Upper lobe of right lung (tissue), 1 donor: ENCODE results near the gene DDX27. TPM values are rescaled to one million over a fixed set of nuclear protein-coding genes. Genes with fewer than 3 reads are reported as not detected.

Source experiments
- ATAC-seq: fragments of 200-7000 bp; cut with Tn5 transposase; one replicate; pipeline ENCODE4 v1.9.1; 2020; ENCODE audit warnings: mild to moderate bottlenecking, moderate library complexity
- DNase-seq: peaks from one replicate; pipeline ENCODE4 v3.0.0-alpha.2; 2020
- H3K27ac ChIP-seq: fragments of 200-600 bp; one replicate; pipeline ENCODE4 v1.8.0; 2022
- H3K27me3 ChIP-seq: fragments of 200-600 bp; one replicate; pipeline ENCODE4 v1.8.0; 2022; ENCODE audit warnings: mild to moderate bottlenecking
- H3K36me3 ChIP-seq: fragments of 200-600 bp; one replicate; pipeline ENCODE4 v1.8.0; 2022
- H3K4me1 ChIP-seq: fragments of 200-600 bp; one replicate; pipeline ENCODE4 v1.8.0; 2022
- H3K4me3 ChIP-seq: fragments of 200-600 bp; one replicate; pipeline ENCODE4 v1.8.0; 2022; ENCODE audit warnings: mild to moderate bottlenecking
- H3K9me3 ChIP-seq: fragments of 200-600 bp; one replicate; pipeline ENCODE4 v1.8.0; 2022
- CTCF ChIP-seq: fragments of 200-600 bp; IDR thresholded peaks from one replicate; pipeline ENCODE4 v1.8.0; 2022; ENCODE audit warnings: antibody characterized with exemption
- intact Hi-C: fragments of 100-400 bp; cut with DNase I; formaldehyde crosslinking; loops from one replicate; pipeline ENCODE4 v1.11.0; 2022
- total RNA-seq: library from RNA; stranded (reverse); fragmentation: NEBNext Ultra II Directional; extraction: Animal tissue kit (Norgen Biotek cat#: 25700); gene quantifications from one replicate; pipeline ENCODE4 v1.2.1, GENCODE V29; 2021
- donor health status: DM: no; HTN: yes; CAD: no; lungs with severe emphysema.

DDX27 gene
- total RNA-seq, 1 donor from 2014 or later = 25.9 TPM

DNA sequence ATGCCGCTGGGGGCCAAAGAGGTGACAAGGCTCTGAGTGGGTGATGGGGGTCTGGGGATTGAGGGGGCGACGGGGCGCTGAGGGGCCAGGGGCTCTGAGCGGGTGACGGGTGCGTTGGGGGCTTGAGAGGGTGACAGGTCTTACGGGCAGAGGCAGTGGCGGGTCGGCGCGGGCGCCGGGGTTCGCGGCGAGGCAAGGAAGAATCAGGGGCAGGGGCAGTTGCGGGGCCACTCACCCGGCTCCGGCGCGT is 58.5 kb downstream of the DDX27 start:
- Histone ChIP-seq H3K4me1 (peaks cover 65% of the 10 kb centered on the region), H3K27me3 (no peaks in the 10 kb centered on the region), H3K4me3 (peak overlapping the region; percentile 89), H3K27ac (peak overlapping the region; percentile 95), H3K9me3 (peaks cover 9% of the 10 kb centered on the region), H3K36me3 (peaks cover 64% of the 10 kb centered on the region)
- no peak for TF ChIP-seq CTCF
- intact Hi-C loops = no loop called here
- ATAC-seq (no peak), DNase-seq (no peak)

DNA sequence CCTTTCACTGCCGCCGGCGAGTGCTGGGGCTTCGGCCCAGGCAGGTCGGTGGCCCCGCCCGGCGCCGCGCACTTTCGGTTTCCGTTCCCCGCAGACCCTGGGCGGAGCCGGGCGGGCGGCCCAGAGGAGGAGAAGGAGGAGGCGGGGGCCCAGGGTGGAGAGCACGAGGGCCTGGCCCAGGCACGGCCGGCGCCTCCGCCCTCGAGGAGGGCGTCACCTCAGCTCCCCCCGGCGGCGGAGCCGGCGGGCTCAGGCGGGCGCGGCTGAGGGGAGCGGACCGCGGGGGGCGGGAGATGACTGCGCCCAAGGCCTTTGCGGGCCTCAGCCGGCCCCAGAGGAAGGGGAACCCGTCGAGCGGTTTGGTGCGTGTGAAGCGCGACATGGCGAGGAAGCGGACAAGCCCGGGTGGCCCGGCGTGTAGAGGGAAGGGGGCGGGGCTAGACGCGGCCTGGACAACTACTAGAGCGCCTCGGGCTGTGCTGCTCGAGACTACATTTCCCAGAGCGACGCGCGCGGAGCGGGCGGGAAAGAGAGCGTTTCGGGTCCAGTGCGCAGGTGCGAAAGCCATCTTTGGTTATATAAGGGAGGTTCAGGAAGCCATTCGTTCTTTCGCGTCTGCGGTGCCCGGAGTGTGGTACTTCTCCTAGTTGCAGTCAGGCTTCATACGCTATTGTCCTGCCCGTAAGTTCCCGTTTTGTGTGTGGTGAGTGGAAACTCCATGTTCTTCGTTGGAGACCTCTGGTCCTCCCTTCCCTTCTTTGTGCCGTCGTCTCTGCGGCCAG is 59.0 kb downstream of the DDX27 start, which contains the start of gene ZNFX1:
ZNFX1 (minus strand) TSS at position 22 of the 782 bp plus-strand sequence. CDS start 2,218 bp downstream, outside the sequence.
- Histone ChIP-seq H3K27me3 (no peaks in the 10 kb centered on the region), H3K36me3 (peaks cover 64% of the 10 kb centered on the region), H3K9me3 (peaks cover 9% of the 10 kb centered on the region), H3K4me3 (peak within 1 kb of the TSS; percentile 89), H3K27ac (peak within 1 kb of the TSS; percentile 95), H3K4me1 (peaks cover 66% of the 10 kb centered on the region)
- intact Hi-C loops = no loop called here
- DNase-seq (peak; percentile 100), ATAC-seq (peak; percentile 96)
- TF ChIP-seq CTCF = no peak

DNA sequence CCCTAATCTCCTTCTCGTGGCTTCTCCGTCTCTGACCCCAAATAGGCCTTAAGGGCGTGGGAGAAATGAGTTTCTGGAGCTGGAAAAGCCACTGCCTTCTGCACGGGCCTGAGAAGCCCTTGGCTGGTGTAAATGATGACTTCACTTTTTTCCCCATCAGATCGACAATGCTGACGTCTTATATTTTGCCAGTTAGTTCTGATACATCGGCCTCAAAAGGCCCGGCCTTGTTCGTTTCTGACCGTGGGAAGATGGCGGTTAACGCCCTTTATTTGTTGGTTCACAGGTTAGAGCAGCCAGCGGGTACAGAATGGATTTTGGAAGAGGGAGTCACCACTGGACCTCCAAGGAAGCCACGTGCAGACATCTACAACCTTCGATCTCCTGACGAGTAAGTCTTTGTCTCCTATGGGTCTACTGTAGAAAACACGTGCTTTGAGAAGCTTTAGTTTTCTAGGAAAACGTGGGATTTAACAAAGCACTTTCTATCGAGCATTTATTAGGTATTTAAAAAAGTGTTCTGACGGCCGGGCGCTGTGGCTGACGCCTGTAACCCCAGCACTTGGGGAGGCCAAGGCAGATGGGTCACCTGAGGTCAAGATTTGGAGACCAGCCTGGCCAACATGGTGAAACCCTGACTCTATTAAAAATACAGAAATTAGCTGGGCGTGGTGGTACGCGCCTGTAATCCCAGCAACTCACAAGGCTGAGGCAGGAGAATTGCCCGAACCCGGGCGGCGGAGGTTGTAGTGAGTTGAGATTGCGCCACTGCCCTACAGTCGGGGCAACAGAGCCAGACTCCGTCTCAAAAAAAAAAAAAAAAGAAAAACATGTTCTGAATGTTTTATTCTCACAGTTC is 59.8 kb downstream of the DDX27 start:
- peak overlapping the region; percentile 89 for H3K4me3 ChIP-seq
- TF ChIP-seq CTCF = no peak
- ATAC-seq (no peak), DNase-seq (no peak)
- peaks cover 64% of the 10 kb centered on the region for H3K36me3 ChIP-seq
- peak overlapping the region; percentile 95 for H3K27ac ChIP-seq
- H3K4me1 ChIP-seq = peaks cover 62% of the 10 kb centered on the region
- H3K27me3 ChIP-seq = no peaks in the 10 kb centered on the region
- intact Hi-C loops = no loop called here
- peaks cover 9% of the 10 kb centered on the region for H3K9me3 ChIP-seq

DNA sequence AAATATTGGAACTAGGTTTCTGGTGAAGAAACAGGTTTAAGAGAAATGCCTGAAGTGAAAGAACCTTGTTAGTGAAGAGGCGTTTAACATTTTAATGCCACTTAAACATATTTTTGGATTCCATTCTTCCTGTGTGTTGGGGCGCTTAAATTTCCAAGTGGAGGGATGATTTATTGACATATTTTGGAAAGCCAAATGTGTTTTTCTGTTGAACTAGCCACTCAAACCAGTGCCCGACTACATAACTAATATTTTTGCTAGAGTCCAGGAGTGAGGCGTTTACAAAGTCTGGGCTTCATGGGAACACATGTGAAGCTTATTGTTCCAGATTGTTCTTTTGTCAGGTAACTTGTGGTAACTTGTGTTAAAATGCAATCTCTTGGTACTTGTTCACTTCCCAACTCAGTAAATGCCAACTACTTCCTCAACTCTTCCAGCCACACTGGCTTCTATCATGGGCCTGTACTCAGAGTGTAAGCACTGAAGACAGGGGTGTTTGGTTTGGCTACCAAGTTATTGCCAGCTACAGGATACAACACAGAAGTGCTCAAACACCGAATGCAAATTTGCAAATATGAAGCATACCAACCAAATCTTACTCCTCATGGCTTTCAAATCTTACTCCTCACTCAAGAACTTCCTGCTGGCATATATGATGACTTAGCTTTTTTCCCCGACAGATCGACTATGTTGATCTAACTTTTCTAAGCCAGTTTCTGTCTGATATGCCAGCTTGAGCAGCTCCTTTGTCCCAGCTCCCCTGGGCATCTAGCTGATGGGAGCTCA is 60.7 kb downstream of the DDX27 start:
- Histone ChIP-seq H3K27me3 (no peaks in the 10 kb centered on the region), H3K36me3 (peaks cover 65% of the 10 kb centered on the region), H3K4me3 (peak overlapping the region; percentile 89), H3K27ac (peak overlapping the region; percentile 95), H3K9me3 (peaks cover 9% of the 10 kb centered on the region), H3K4me1 (peaks cover 55% of the 10 kb centered on the region)
- DNase-seq (no peak), ATAC-seq (no peak)
- TF ChIP-seq CTCF = no peak
- intact Hi-C loops = no loop called here

- intact Hi-C loops = no loop called here
- Histone ChIP-seq H3K27me3 (no peaks in the 10 kb centered on the region), H3K4me1 (peaks cover 49% of the 10 kb centered on the region), H3K27ac (no peak overlapping the region), H3K4me3 (peak overlapping the region; percentile 89), H3K9me3 (peaks cover 9% of the 10 kb centered on the region), H3K36me3 (peaks cover 65% of the 10 kb centered on the region)
- no peak for TF ChIP-seq CTCF
- DNase-seq (no peak), ATAC-seq (no peak)
These were observed 61.3 kb downstream of the DDX27 start for GRCh38 chr20:49280463-49281058.
